ENCODE measurements around the gene SYT12. TPM values are rescaled to one million over a fixed set of nuclear protein-coding genes. Genes with fewer than 3 reads are reported as not detected.
A peak's percentile ranks its signal among the peaks of the same experiment; 100 is the strongest.

Gene SYT12
- total RNA-seq, 4 donors from 2014 or later, result 0.13 TPM; not detected in 3

GRCh38 chr11:67066333-67066709 lies 43.4 kb downstream of the SYT12 start:
- Histone ChIP-seq H3K9me3 (no peaks in the 10 kb centered on the region), H3K27ac (replicated peaks in 1 of 4) (no peak overlapping the region), H3K4me1 (peaks cover under 1 to 3% (median 2%) of the 10 kb centered on the region in 4 donors), H3K4me3 (no peak overlapping the region), H3K36me3 (peaks cover 0 to 9% (median 0%) of the 10 kb centered on the region in 4 donors), H3K27me3 (no peaks in the 10 kb centered on the region)
- TF ChIP-seq EP300 (IDR thresholded peaks at IDR 0.05), result no peak
- no peak for TF ChIP-seq POLR2A (IDR thresholded peaks at IDR 0.05; ENCODE audit: low read depth)
- TF ChIP-seq POLR2AphosphoS5 (IDR thresholded peaks at IDR 0.05), result no peak
- no peak for TF ChIP-seq CTCF (IDR thresholded peaks at IDR 0.05)
- DNase-seq (ENCODE audit: extremely low spot score), result no peak
- intact Hi-C loops (cut with DNase I), result no loop called here
- 84% methylated on average over 3 of the region's 3 CpGs for WGBS

GRCh38 chr11:67071420-67072284 lies 48.7 kb downstream of the SYT12 start:
- H3K4me1 ChIP-seq, result peaks cover 0 to 7% (median 6%) of the 10 kb centered on the region in 4 donors
- H3K36me3 ChIP-seq, result peaks cover 0 to 6% (median 0%) of the 10 kb centered on the region in 4 donors
- no peak overlapping the region for H3K27ac ChIP-seq (replicated peaks in 1 of 4)
- no peaks in the 10 kb centered on the region for H3K9me3 ChIP-seq
- peak overlapping the region; percentile 30 to 46 (median 37) for H3K4me3 ChIP-seq
- 42% methylated on average over 37 of the region's 53 CpGs for WGBS
- intact Hi-C loops (cut with DNase I), result no loop called here
- TF ChIP-seq POLR2AphosphoS5 (IDR thresholded peaks at IDR 0.05) (peak in 1 of 2 donors; percentile 11), EP300 (IDR thresholded peaks at IDR 0.05) (no peak), POLR2A (IDR thresholded peaks at IDR 0.05; ENCODE audit: low read depth) (no peak), CTCF (IDR thresholded peaks at IDR 0.05) (peak; percentile 82 to 90 (median 82))
- no peaks in the 10 kb centered on the region for H3K27me3 ChIP-seq
- no peak for DNase-seq (ENCODE audit: extremely low spot score)

- intact Hi-C loops (cut with DNase I), result no loop called here
- Histone ChIP-seq H3K27me3 (peaks cover 0 to 1% (median 0%) of the 10 kb centered on the region in 4 donors), H3K4me1 (peaks cover 0 to 7% (median 6%) of the 10 kb centered on the region in 4 donors), H3K4me3 (no peak overlapping the region), H3K9me3 (no peaks in the 10 kb centered on the region), H3K27ac (replicated peaks in 1 of 4) (no peak overlapping the region), H3K36me3 (no peaks in the 10 kb centered on the region)
- TF ChIP-seq EP300 (IDR thresholded peaks at IDR 0.05), result no peak
- no peak for TF ChIP-seq CTCF (IDR thresholded peaks at IDR 0.05)
- no peak for TF ChIP-seq POLR2AphosphoS5 (IDR thresholded peaks at IDR 0.05)
- TF ChIP-seq POLR2A (IDR thresholded peaks at IDR 0.05; ENCODE audit: low read depth), result no peak
- DNase-seq (ENCODE audit: extremely low spot score), result no peak
- WGBS, result 86% methylated on average over 9 of the region's 11 CpGs
These were observed 49.4 kb downstream of the SYT12 start for GRCh38 chr11:67072295-67072694.

GRCh38 chr11:67073908-67074307 lies 51.0 kb downstream of the SYT12 start:
- no peaks in the 10 kb centered on the region for H3K9me3 ChIP-seq
- DNase-seq (ENCODE audit: extremely low spot score), result no peak
- intact Hi-C loops (cut with DNase I), result no loop called here
- peaks cover 0 to 7% (median 6%) of the 10 kb centered on the region in 4 donors for H3K4me1 ChIP-seq
- no peak overlapping the region for H3K4me3 ChIP-seq
- 93% methylated on average over 9 of the region's 9 CpGs for WGBS
- H3K36me3 ChIP-seq, result no peaks in the 10 kb centered on the region
- no peak overlapping the region for H3K27ac ChIP-seq (replicated peaks in 1 of 4)
- H3K27me3 ChIP-seq, result peaks cover 0 to 15% (median 0%) of the 10 kb centered on the region in 4 donors
- no peak for TF ChIP-seq CTCF (IDR thresholded peaks at IDR 0.05)
- TF ChIP-seq POLR2A (IDR thresholded peaks at IDR 0.05; ENCODE audit: low read depth), result no peak
- TF ChIP-seq EP300 (IDR thresholded peaks at IDR 0.05), result no peak
